ENCODE data around the gene ERGIC1.

ERGIC1 gene

DNA sequence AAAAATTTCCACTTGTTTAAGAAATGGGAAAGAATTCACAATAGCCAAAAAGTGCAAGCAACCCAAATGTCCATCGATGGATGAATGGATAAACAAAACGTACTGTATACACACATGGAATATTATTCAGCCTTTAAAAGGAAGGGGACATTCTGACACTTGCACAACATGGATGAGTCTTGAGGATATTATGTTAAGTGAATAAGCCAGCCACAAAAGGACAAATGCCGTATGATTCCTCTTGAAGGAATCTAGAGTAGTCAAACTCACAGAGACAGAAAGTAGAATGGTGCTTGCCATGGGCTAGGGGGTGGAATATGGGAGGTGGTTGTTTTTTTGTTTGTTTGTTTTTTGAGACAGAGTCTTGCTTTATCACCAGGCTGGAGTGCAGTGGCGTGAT is 145.7 kb downstream of the ERGIC1 start:
- Histone ChIP-seq H3K4me1 (ENCODE audit: control insufficient read depth in 5 of 5, insufficient read depth in 5 of 5, low read length in 5 of 5) (peaks cover 0 to 10% (median 9%) of the 10 kb centered on the region in 5 donors), H3K27me3 (ENCODE audit: control insufficient read depth in 5 of 5, insufficient read depth in 4 of 5, low read length in 5 of 5) (peaks cover 0 to 6% (median 0%) of the 10 kb centered on the region in 5 donors), H3K36me3 (ENCODE audit: control insufficient read depth in 5 of 5, insufficient read depth in 5 of 5, low read length in 5 of 5) (no peaks in the 10 kb centered on the region), H3K9me3 (ENCODE audit: control insufficient read depth in 5 of 5, low read length in 5 of 5) (no peaks in the 10 kb centered on the region), H3K9ac (ENCODE audit: low read length in 5 of 5) (no peak overlapping the region), H3K4me3 (ENCODE audit: low read depth in 1 of 5, low read length in 5 of 5) (no peak overlapping the region), H3K27ac (ENCODE audit: low read depth, low read length) (no peak overlapping the region)

DNA sequence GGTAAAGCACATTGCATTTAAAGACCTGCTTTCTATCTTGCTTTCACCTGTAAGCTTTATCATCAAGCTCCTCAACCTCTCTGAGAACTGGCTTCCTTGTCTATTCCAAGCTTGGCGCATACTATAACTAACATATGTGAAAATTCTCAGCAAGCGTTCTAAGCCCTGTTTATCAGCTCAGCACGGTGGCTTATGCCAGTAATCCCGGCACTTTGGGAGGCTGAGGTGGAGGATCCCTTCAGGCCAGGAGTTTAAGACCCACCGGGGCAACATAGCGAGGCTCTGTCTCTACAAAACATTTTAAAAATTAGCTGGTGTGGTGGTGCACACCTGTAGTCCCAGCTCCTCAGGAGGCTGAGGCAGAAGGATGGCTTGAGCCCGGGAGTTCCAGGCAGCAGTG is 147.9 kb downstream of the ERGIC1 start:
- Histone ChIP-seq H3K27ac (ENCODE audit: low read depth, low read length) (no peak overlapping the region), H3K9me3 (ENCODE audit: control insufficient read depth in 5 of 5, low read length in 5 of 5) (no peaks in the 10 kb centered on the region), H3K4me3 (ENCODE audit: low read depth in 1 of 5, low read length in 5 of 5) (no peak overlapping the region), H3K36me3 (ENCODE audit: control insufficient read depth in 5 of 5, insufficient read depth in 5 of 5, low read length in 5 of 5) (peaks cover 0 to 6% (median 4%) of the 10 kb centered on the region in 5 donors), H3K27me3 (ENCODE audit: control insufficient read depth in 5 of 5, insufficient read depth in 4 of 5, low read length in 5 of 5) (no peaks in the 10 kb centered on the region), H3K4me1 (ENCODE audit: control insufficient read depth in 5 of 5, insufficient read depth in 5 of 5, low read length in 5 of 5) (peaks cover 0 to 22% (median 20%) of the 10 kb centered on the region in 5 donors), H3K9ac (ENCODE audit: low read length in 5 of 5) (no peak overlapping the region)

DNA sequence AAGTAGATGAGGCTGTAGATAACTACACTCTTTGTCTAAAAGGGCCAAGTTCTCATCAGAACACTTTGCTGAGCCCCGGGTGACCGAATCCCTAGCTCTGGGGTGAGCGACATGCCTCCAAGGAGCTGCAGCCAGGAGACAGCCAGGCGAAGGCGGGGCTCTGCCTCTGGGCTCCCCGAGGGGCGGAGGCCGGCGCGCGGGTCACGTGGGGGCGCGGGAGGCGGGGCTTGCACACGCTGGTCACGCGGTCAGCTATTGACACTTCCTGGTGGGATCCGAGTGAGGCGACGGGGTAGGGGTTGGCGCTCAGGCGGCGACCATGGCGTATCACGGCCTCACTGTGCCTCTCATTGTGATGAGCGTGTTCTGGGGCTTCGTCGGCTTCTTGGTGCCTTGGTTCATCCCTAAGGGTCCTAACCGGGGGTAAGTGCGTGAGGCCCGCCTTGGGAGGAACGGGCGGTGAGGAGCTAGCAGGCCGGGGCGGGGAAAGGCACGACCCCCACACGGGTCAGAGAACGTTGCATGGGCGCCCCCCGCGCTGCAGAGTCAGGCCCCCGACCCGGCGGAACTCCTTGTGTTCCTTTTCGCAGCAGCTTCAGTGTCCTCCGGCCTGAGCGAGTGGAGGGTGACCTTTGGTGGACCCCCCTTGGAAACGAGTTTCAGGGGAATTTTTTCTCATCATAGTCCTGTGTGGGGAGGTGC is 149.6 kb downstream of the ERGIC1 start, which contains the start of gene ATP6V0E1:
Gene ATP6V0E1, plus strand, starts transcription at position 230 of the 702 bp plus-strand sequence. Its CDS starts 90 bp downstream, at position 320.
- Histone ChIP-seq H3K9ac (ENCODE audit: low read length in 5 of 5) (peak within 1 kb of the TSS; percentile 82 to 98 (median 97)), H3K27me3 (ENCODE audit: control insufficient read depth in 5 of 5, insufficient read depth in 4 of 5, low read length in 5 of 5) (no peaks in the 10 kb centered on the region), H3K4me3 (ENCODE audit: low read depth in 1 of 5, low read length in 5 of 5) (peak within 1 kb of the TSS; percentile 92 to 99 (median 96)), H3K4me1 (ENCODE audit: control insufficient read depth in 5 of 5, insufficient read depth in 5 of 5, low read length in 5 of 5) (peaks cover 0 to 30% (median 23%) of the 10 kb centered on the region in 5 donors), H3K27ac (ENCODE audit: low read depth, low read length) (peak within 1 kb of the TSS; percentile 98), H3K9me3 (ENCODE audit: control insufficient read depth in 5 of 5, low read length in 5 of 5) (no peaks in the 10 kb centered on the region), H3K36me3 (ENCODE audit: control insufficient read depth in 5 of 5, insufficient read depth in 5 of 5, low read length in 5 of 5) (peaks cover 0 to 14% (median 4%) of the 10 kb centered on the region in 5 donors)

DNA sequence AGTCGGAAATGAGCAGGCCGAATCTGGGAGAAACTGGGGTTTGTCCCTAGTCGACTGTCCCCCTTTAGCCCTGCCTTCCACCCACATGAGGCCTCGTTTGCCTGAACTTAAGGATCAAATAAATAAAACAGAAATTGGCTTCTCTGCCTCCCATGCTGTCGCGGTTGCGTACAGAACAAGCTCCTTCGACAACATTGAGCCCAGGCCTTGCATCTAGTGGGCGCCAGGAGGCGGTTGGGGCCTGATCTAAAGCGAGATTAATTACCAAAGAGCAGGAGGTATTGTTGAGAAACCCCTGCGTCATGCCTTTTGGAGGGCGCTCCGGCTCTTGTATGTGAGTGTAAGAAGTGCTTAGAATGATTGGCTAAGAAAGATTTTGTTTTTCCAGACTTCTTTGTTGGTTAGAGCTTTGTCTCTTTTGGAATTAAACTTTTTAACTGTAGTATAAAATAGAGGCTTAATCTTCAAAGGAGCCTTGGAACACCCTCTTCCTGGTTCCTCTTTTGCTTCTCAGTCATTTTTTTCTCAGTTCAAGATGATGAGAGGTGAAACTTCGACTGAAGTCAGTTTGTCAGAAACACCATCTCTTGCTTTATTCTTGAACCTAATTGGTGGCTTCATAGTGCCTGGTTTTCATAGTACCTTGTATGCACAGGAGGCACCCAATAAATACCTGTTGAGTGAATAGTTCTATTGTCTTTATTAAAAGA is 150.3 kb downstream of the ERGIC1 start:
- Histone ChIP-seq H3K4me1 (ENCODE audit: control insufficient read depth in 5 of 5, insufficient read depth in 5 of 5, low read length in 5 of 5) (peaks cover 0 to 31% (median 23%) of the 10 kb centered on the region in 5 donors), H3K27me3 (ENCODE audit: control insufficient read depth in 5 of 5, insufficient read depth in 4 of 5, low read length in 5 of 5) (no peaks in the 10 kb centered on the region), H3K27ac (ENCODE audit: low read depth, low read length) (peak overlapping the region; percentile 98), H3K36me3 (ENCODE audit: control insufficient read depth in 5 of 5, insufficient read depth in 5 of 5, low read length in 5 of 5) (peaks cover 0 to 14% (median 4%) of the 10 kb centered on the region in 5 donors), H3K9me3 (ENCODE audit: control insufficient read depth in 5 of 5, low read length in 5 of 5) (no peaks in the 10 kb centered on the region), H3K9ac (ENCODE audit: low read length in 5 of 5) (peak overlapping the region; percentile 82 to 98 (median 97)), H3K4me3 (ENCODE audit: low read depth in 1 of 5, low read length in 5 of 5) (peak overlapping the region; percentile 92 to 99 (median 96))

DNA sequence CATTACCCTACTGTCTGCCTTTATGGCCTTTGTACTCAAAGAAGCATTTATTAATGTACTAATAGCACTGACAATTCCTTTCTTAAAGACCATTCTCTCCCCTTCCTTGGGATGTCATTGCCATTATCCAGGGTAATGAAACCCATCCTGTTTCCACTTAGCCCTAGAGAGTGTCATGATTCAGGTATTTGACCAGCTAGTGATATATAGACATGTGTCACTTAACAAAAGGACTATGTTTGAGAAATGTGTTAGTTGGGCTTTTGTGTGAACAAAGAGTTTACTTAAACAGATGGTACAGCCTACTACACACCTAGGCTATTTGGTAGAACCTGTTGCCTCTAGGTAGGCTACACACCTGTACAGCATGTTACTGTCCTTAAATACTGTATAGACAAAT is 151.5 kb downstream of the ERGIC1 start:
- peak overlapping the region in 1 of 5 donors; percentile 11 for H3K4me3 ChIP-seq (ENCODE audit: low read depth in 1 of 5, low read length in 5 of 5)
- H3K27ac ChIP-seq (ENCODE audit: low read depth, low read length): no peak overlapping the region
- H3K9me3 ChIP-seq (ENCODE audit: control insufficient read depth in 5 of 5, low read length in 5 of 5): no peaks in the 10 kb centered on the region
- H3K36me3 ChIP-seq (ENCODE audit: control insufficient read depth in 5 of 5, insufficient read depth in 5 of 5, low read length in 5 of 5): peaks cover 0 to 14% (median 4%) of the 10 kb centered on the region in 5 donors
- peaks cover 0 to 32% (median 23%) of the 10 kb centered on the region in 5 donors for H3K4me1 ChIP-seq (ENCODE audit: control insufficient read depth in 5 of 5, insufficient read depth in 5 of 5, low read length in 5 of 5)
- H3K9ac ChIP-seq (ENCODE audit: low read length in 5 of 5): peak overlapping the region in 3 of 5 donors; percentile 12 to 45 (median 37)
- no peaks in the 10 kb centered on the region for H3K27me3 ChIP-seq (ENCODE audit: control insufficient read depth in 5 of 5, insufficient read depth in 4 of 5, low read length in 5 of 5)

DNA sequence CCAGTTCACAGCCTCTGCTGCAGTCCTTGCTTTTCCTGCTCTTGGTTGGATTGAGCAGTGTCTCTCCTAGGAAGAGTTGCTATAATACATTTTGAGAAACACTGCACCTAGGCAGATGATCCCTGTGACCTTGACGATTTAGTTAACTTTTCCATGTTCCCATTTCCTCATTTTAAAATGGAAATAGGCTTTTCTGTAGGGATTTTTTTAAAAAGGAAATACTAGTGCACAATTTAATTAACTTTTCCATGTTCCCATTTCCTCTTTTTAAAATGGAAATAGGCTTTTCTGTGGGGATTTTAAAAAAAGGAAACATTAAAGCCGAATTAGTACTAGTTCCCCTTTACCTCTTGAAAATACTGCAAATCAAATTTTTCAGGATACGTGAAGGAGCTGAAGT is 154.2 kb downstream of the ERGIC1 start:
- Histone ChIP-seq H3K9ac (ENCODE audit: low read length in 5 of 5) (no peak overlapping the region), H3K9me3 (ENCODE audit: control insufficient read depth in 5 of 5, low read length in 5 of 5) (no peaks in the 10 kb centered on the region), H3K27ac (ENCODE audit: low read depth, low read length) (no peak overlapping the region), H3K27me3 (ENCODE audit: control insufficient read depth in 5 of 5, insufficient read depth in 4 of 5, low read length in 5 of 5) (no peaks in the 10 kb centered on the region), H3K36me3 (ENCODE audit: control insufficient read depth in 5 of 5, insufficient read depth in 5 of 5, low read length in 5 of 5) (peaks cover 0 to 22% (median 12%) of the 10 kb centered on the region in 5 donors), H3K4me1 (ENCODE audit: control insufficient read depth in 5 of 5, insufficient read depth in 5 of 5, low read length in 5 of 5) (peaks cover 0 to 32% (median 22%) of the 10 kb centered on the region in 5 donors), H3K4me3 (ENCODE audit: low read depth in 1 of 5, low read length in 5 of 5) (no peak overlapping the region)

DNA sequence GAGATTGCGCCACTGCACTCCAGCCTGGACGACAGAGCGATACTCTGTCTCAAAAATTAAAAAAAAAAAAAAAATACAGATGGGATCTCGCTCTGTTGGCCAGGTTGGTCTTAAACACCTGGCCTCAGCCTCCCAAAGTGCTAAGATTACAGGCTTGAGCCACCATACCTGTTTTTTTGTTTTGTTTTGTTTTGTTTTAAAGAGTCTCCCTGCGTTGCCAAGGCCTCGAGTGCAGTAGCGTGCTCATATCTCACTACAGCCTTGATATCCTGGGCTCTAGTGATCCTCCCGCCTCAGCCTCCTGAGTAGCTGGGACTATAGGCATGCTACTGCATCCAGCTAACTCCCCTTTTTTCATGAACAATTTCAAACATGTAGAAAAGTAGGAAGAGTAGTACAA is 156.7 kb downstream of the ERGIC1 start:
- Histone ChIP-seq H3K4me1 (ENCODE audit: control insufficient read depth in 5 of 5, insufficient read depth in 5 of 5, low read length in 5 of 5) (peaks cover 0 to 15% (median 9%) of the 10 kb centered on the region in 5 donors), H3K4me3 (ENCODE audit: low read depth in 1 of 5, low read length in 5 of 5) (no peak overlapping the region), H3K9ac (ENCODE audit: low read length in 5 of 5) (no peak overlapping the region), H3K36me3 (ENCODE audit: control insufficient read depth in 5 of 5, insufficient read depth in 5 of 5, low read length in 5 of 5) (peaks cover 4 to 32% (median 25%) of the 10 kb centered on the region in 5 donors), H3K9me3 (ENCODE audit: control insufficient read depth in 5 of 5, low read length in 5 of 5) (no peaks in the 10 kb centered on the region), H3K27me3 (ENCODE audit: control insufficient read depth in 5 of 5, insufficient read depth in 4 of 5, low read length in 5 of 5) (no peaks in the 10 kb centered on the region), H3K27ac (ENCODE audit: low read depth, low read length) (no peak overlapping the region)

DNA sequence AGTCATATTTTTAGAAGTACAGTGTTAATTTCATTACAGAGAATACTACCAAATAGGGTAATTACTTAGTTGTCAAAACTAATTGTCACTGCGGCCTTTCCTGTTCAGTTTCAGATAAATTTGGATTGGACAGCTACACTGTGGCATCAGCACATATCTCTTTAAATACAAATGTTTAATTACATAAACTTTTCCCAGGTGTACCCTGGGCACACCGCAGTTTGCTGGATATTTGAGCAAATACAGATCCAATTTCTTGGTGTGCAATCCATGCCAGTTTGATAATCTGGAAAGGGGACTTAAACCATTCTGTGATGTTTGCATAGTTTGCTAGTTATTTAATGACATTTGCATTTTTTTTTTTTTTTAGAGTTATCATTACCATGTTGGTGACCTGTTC is 160.4 kb downstream of the ERGIC1 start:
- H3K36me3 ChIP-seq (ENCODE audit: control insufficient read depth in 5 of 5, insufficient read depth in 5 of 5, low read length in 5 of 5): peaks cover 10 to 30% (median 25%) of the 10 kb centered on the region in 5 donors
- peaks cover 0 to 3% (median 0%) of the 10 kb centered on the region in 5 donors for H3K4me1 ChIP-seq (ENCODE audit: control insufficient read depth in 5 of 5, insufficient read depth in 5 of 5, low read length in 5 of 5)
- no peaks in the 10 kb centered on the region for H3K9me3 ChIP-seq (ENCODE audit: control insufficient read depth in 5 of 5, low read length in 5 of 5)
- H3K9ac ChIP-seq (ENCODE audit: low read length in 5 of 5): no peak overlapping the region
- no peak overlapping the region for H3K4me3 ChIP-seq (ENCODE audit: low read depth in 1 of 5, low read length in 5 of 5)
- H3K27me3 ChIP-seq (ENCODE audit: control insufficient read depth in 5 of 5, insufficient read depth in 4 of 5, low read length in 5 of 5): no peaks in the 10 kb centered on the region
- no peak overlapping the region for H3K27ac ChIP-seq (ENCODE audit: low read depth, low read length)

DNA sequence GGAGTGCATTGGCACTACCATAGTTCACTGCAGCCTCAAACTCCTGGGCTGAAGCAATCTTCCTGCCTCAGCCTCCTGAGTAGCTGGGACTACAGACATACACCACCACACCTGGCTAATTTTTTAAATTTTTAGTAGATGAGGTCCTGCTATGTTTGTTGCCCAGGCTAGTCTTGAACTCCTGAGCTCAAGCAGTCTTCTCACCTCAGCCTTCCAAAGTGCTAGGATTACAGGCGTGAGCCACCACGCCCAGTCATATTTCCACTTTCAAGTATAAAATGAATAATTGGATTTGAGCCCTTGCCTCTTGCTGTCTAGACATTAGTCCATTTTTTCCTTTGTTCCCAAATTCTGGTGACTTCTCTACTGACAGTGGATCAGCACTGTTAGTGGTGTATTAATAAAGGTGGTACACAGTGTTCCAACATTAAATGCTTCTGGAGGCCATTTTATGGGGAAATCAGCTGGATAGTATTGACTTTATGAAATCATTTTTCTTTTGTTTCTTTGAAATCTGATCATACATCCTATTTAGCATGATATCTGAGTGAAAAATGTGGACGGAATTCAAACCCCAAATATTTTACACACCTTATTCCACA is 165.4 kb downstream of the ERGIC1 start:
- no peaks in the 10 kb centered on the region for H3K9me3 ChIP-seq (ENCODE audit: control insufficient read depth in 5 of 5, low read length in 5 of 5)
- H3K9ac ChIP-seq (ENCODE audit: low read length in 5 of 5): no peak overlapping the region
- H3K27ac ChIP-seq (ENCODE audit: low read depth, low read length): no peak overlapping the region
- H3K4me3 ChIP-seq (ENCODE audit: low read depth in 1 of 5, low read length in 5 of 5): no peak overlapping the region
- H3K27me3 ChIP-seq (ENCODE audit: control insufficient read depth in 5 of 5, insufficient read depth in 4 of 5, low read length in 5 of 5): no peaks in the 10 kb centered on the region
- peaks cover 3 to 28% (median 18%) of the 10 kb centered on the region in 5 donors for H3K4me1 ChIP-seq (ENCODE audit: control insufficient read depth in 5 of 5, insufficient read depth in 5 of 5, low read length in 5 of 5)
- peaks cover 6 to 22% (median 14%) of the 10 kb centered on the region in 5 donors for H3K36me3 ChIP-seq (ENCODE audit: control insufficient read depth in 5 of 5, insufficient read depth in 5 of 5, low read length in 5 of 5)

All from subcutaneous abdominal adipose tissue (tissue), 5 donors.